GM12874 (cell line): ENCODE data around the gene ADGRL1.

Experiments
- CTCF ChIP-seq: IDR thresholded peaks from 2 replicates; pipeline ENCODE4 v1.5.1; 2011; ENCODE audit warnings: low read depth, mild to moderate bottlenecking, control low read depth, low read length, moderate library complexity; ENCODE audit not compliant: insufficient read depth

Gene ADGRL1

GRCh38 chr19:14156122-14156521 lies 49.8 kb downstream of the ADGRL1 start:
- no peak for TF ChIP-seq CTCF

GRCh38 chr19:14155371-14155770 lies 50.6 kb downstream of the ADGRL1 start:
- TF ChIP-seq CTCF: no peak

- TF ChIP-seq CTCF: no peak
Observed at GRCh38 chr19:14152713-14153112, 53.3 kb downstream of the ADGRL1 start.

GRCh38 chr19:14150770-14151661 lies 55.0 kb downstream of the ADGRL1 start:
- no peak for TF ChIP-seq CTCF

- no peak for TF ChIP-seq CTCF
Observed at GRCh38 chr19:14150041-14150769, 55.8 kb downstream of the ADGRL1 start.

- TF ChIP-seq CTCF: no peak
Observed at GRCh38 chr19:14149509-14149994, 56.4 kb downstream of the ADGRL1 start.

- TF ChIP-seq CTCF: no peak
Observed at GRCh38 chr19:14148751-14149410, 57.1 kb downstream of the ADGRL1 start.
